ENCODE data around the gene GNG4.

GRCh38 chr1:235584973-235585372 is 64.6 kb downstream of the GNG4 start:
- TF ChIP-seq CTCF (IDR thresholded peaks at IDR 0.05) = no peak
- no peak for TF ChIP-seq EP300 (IDR thresholded peaks at IDR 0.05)

Measured in sigmoid colon (tissue), 4 donors.